NCI-H187 (cell line): ENCODE data around the gene GGTLC2.
"Not testable (repeated sequence)": the region's sequence is repeated elsewhere in the genome, so short reads cannot be mapped to it uniquely, and the experiment has no call there.

Source experiments
- DNase-seq, 2 experiments: peaks; one replicate each; lab custom pipeline; 2025; lab: John Stamatoyannopoulos, UW

Gene GGTLC2

GRCh38 chr22:22669093-22669492 lies 24.7 kb downstream of the GGTLC2 start:
- DNase-seq = no peak

GRCh38 chr22:22670076-22670795 lies 25.8 kb downstream of the GGTLC2 start:
- DNase-seq = no peak

- DNase-seq = no peak
Measured at GRCh38 chr22:22671506-22671905, 27.1 kb downstream of the GGTLC2 start.

- DNase-seq = no peak
Measured at GRCh38 chr22:22673099-22673498, 28.7 kb downstream of the GGTLC2 start.

GRCh38 chr22:22673628-22674027 lies 29.2 kb downstream of the GGTLC2 start:
- no peak for DNase-seq

GRCh38 chr22:22674467-22674866 lies 30.1 kb downstream of the GGTLC2 start:
- no peak for DNase-seq

GRCh38 chr22:22678970-22679369 lies 34.6 kb downstream of the GGTLC2 start:
- DNase-seq = no peak

- DNase-seq = no peak
Measured at GRCh38 chr22:22680396-22680795, 36.0 kb downstream of the GGTLC2 start.

- DNase-seq = peak in 1 of 2 experiments; percentile 3
Measured at GRCh38 chr22:22681221-22681739, 36.9 kb downstream of the GGTLC2 start.

- DNase-seq = no peak
Measured at GRCh38 chr22:22682196-22682595, 37.8 kb downstream of the GGTLC2 start.

- DNase-seq = no peak
Measured at GRCh38 chr22:22682807-22683667, 38.6 kb downstream of the GGTLC2 start.

- DNase-seq = no peak
Measured at GRCh38 chr22:22683668-22684361, 39.4 kb downstream of the GGTLC2 start.

GRCh38 chr22:22684580-22685561 lies 40.5 kb downstream of the GGTLC2 start:
- no peak for DNase-seq

- DNase-seq = no peak
Measured at GRCh38 chr22:22685586-22685985, 41.2 kb downstream of the GGTLC2 start.

GRCh38 chr22:22686202-22687115 lies 42.0 kb downstream of the GGTLC2 start:
- DNase-seq = not testable (repeated sequence)

- DNase-seq = peak in 1 of 2 experiments; percentile 4
Measured at GRCh38 chr22:22687638-22688500, 43.5 kb downstream of the GGTLC2 start.

GRCh38 chr22:22689621-22690345 lies 45.4 kb downstream of the GGTLC2 start:
- DNase-seq = no peak

- DNase-seq = no peak
Measured at GRCh38 chr22:22691055-22691454, 46.6 kb downstream of the GGTLC2 start.
